Measurements from ENCODE around the gene KLF17.

Gene KLF17

DNA sequence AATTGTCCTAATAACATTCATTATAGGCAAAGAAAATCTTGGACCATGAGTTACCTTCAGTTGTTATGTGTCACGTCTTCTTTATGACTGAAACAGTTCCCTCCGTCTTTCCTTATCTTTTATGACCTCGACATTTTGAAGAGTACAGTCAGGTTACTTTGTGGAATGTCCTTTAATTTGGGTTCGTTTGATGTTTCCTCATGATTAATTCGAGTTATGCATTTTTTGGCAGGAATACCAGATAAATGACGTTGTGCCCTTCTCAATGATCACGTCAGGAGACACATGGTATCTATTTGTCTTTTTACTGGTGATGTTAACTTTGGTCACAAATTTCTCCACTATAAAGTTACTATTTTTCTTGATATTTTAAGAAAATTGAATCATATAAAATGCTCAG, 17.3 kb upstream of the KLF17 start:
- no peak overlapping the region for H4K8ac ChIP-seq (ENCODE audit: low read length)
- H2BK12ac ChIP-seq (ENCODE audit: low read length in 2 of 2) = no peak overlapping the region
- H4K91ac ChIP-seq (ENCODE audit: low read length) = no peak overlapping the region
- peaks cover 2% of the 10 kb centered on the region for H3K9me3 ChIP-seq (ENCODE audit: control insufficient read depth, low read length)
- H3K9ac ChIP-seq (ENCODE audit: low read length) = no peak overlapping the region
- H3K4me3 ChIP-seq (ENCODE audit: insufficient read depth in 1 of 2, low read depth in 1 of 2, low read length in 2 of 2) = no peak overlapping the region
- no peak overlapping the region for H2BK5ac ChIP-seq (ENCODE audit: low read depth, low read length, poor library complexity, severe bottlenecking)
- no peak overlapping the region for H3K18ac ChIP-seq (ENCODE audit: low read depth in 1 of 2, low read length in 2 of 2)
- no peaks in the 10 kb centered on the region for H3K79me1 ChIP-seq (replicated peaks; ENCODE audit: low read length, poor library complexity, severe bottlenecking)
- no peak overlapping the region for H3K14ac ChIP-seq (ENCODE audit: low read length in 2 of 2)
- H3K4me1 ChIP-seq (ENCODE audit: control insufficient read depth, insufficient read depth, low read depth, low read length) = no peaks in the 10 kb centered on the region
- H3K36me3 ChIP-seq (ENCODE audit: control insufficient read depth in 1 of 2, insufficient read depth in 2 of 2, low read depth in 1 of 2, low read length in 2 of 2) = peaks cover 0 to 4% of the 10 kb centered on the region in 2 experiments
- no peak for DNase-seq
- H2BK15ac ChIP-seq (ENCODE audit: low read depth, poor library complexity, severe bottlenecking) = no peak overlapping the region
- H2AK5ac ChIP-seq (ENCODE audit: low read length, severe bottlenecking) = no peak overlapping the region
- H3K4ac ChIP-seq (ENCODE audit: low read depth in 1 of 2, low read length in 2 of 2) = no peak overlapping the region
- H3K4me2 ChIP-seq (ENCODE audit: low read length, poor library complexity, severe bottlenecking) = no peak overlapping the region
- no peak overlapping the region for H3K27ac ChIP-seq (ENCODE audit: low read length, poor library complexity, severe bottlenecking)
- H2BK120ac ChIP-seq (ENCODE audit: low read depth, low read length) = no peak overlapping the region
- H3K27me3 ChIP-seq (ENCODE audit: control insufficient read depth in 1 of 2, insufficient read depth in 1 of 2, low read length in 2 of 2) = peaks cover 0 to 10% of the 10 kb centered on the region in 2 experiments
- H3K23ac ChIP-seq (ENCODE audit: low read length in 2 of 2) = no peak overlapping the region
- no peak overlapping the region for H2AFZ ChIP-seq (ENCODE audit: low read depth, low read length)
- 86% methylated on average over 6 of the region's 7 CpGs for WGBS

DNA sequence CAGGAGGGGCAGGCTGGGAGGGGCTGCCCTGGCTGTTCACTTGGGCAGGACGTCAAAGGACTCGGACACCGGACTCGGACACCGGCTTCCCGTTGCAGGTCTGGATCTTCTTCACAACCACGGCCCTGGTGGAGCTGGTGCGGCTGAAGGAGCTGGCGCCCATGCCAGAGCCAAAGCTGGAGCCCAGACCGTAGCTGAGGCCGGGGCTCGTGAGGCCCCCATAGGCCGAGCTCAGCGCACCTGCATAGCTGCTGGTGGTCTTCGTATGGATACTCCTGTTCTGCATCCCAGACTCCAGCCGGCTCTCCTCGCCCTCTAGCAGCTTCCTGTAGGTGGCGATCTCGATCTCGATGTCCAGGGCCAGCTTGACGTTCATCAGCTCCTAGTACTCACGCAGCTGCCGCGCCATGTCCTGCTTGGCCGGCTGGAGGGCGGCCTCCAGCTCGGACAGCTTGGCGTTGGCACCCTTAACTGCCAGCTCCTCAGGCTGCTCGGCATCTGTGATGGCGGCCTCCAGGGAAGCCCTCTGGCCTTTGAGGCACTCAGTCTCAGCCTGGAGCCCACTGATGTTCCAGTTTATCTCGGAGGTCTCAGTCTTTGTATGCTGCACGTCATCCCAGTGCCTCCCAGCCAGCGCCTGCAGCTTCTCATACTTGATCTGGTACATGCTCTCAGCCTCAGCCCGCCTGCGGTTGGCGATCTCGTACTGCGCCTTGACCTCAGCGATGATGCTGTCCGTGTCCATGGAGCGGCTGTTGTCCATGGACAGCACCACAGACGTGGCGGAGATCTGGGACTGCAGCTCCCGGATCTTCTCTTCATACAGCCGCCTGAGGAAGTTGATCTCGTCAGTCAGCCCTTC, 15.1 kb upstream of the KLF17 start:
- H3K23ac ChIP-seq (ENCODE audit: low read length in 2 of 2) = no peak overlapping the region
- no peaks in the 10 kb centered on the region for H3K79me1 ChIP-seq (replicated peaks; ENCODE audit: low read length, poor library complexity, severe bottlenecking)
- H2BK5ac ChIP-seq (ENCODE audit: low read depth, low read length, poor library complexity, severe bottlenecking) = no peak overlapping the region
- H3K9me3 ChIP-seq (ENCODE audit: control insufficient read depth, low read length) = no peaks in the 10 kb centered on the region
- peaks cover 0 to 4% of the 10 kb centered on the region in 2 experiments for H3K36me3 ChIP-seq (ENCODE audit: control insufficient read depth in 1 of 2, insufficient read depth in 2 of 2, low read depth in 1 of 2, low read length in 2 of 2)
- H2BK120ac ChIP-seq (ENCODE audit: low read depth, low read length) = no peak overlapping the region
- H2AK5ac ChIP-seq (ENCODE audit: low read length, severe bottlenecking) = no peak overlapping the region
- peaks cover 2% of the 10 kb centered on the region for H3K4me1 ChIP-seq (ENCODE audit: control insufficient read depth, insufficient read depth, low read depth, low read length)
- H3K9ac ChIP-seq (ENCODE audit: low read length) = no peak overlapping the region
- H3K14ac ChIP-seq (ENCODE audit: low read length in 2 of 2) = no peak overlapping the region
- no peak overlapping the region for H4K91ac ChIP-seq (ENCODE audit: low read length)
- no peak overlapping the region for H2BK15ac ChIP-seq (ENCODE audit: low read depth, poor library complexity, severe bottlenecking)
- H3K27ac ChIP-seq (ENCODE audit: low read length, poor library complexity, severe bottlenecking) = no peak overlapping the region
- no peak overlapping the region for H3K4ac ChIP-seq (ENCODE audit: low read depth in 1 of 2, low read length in 2 of 2)
- H2BK12ac ChIP-seq (ENCODE audit: low read length in 2 of 2) = no peak overlapping the region
- H3K4me3 ChIP-seq (ENCODE audit: insufficient read depth in 1 of 2, low read depth in 1 of 2, low read length in 2 of 2) = no peak overlapping the region
- H4K8ac ChIP-seq (ENCODE audit: low read length) = no peak overlapping the region
- DNase-seq = no peak
- no peak overlapping the region for H3K18ac ChIP-seq (ENCODE audit: low read depth in 1 of 2, low read length in 2 of 2)
- no peak overlapping the region for H3K4me2 ChIP-seq (ENCODE audit: low read length, poor library complexity, severe bottlenecking)
- WGBS = 81% methylated on average over 46 of the region's 46 CpGs
- peaks cover 0 to 14% of the 10 kb centered on the region in 2 experiments for H3K27me3 ChIP-seq (ENCODE audit: control insufficient read depth in 1 of 2, insufficient read depth in 1 of 2, low read length in 2 of 2)
- H2AFZ ChIP-seq (ENCODE audit: low read depth, low read length) = no peak overlapping the region

DNA sequence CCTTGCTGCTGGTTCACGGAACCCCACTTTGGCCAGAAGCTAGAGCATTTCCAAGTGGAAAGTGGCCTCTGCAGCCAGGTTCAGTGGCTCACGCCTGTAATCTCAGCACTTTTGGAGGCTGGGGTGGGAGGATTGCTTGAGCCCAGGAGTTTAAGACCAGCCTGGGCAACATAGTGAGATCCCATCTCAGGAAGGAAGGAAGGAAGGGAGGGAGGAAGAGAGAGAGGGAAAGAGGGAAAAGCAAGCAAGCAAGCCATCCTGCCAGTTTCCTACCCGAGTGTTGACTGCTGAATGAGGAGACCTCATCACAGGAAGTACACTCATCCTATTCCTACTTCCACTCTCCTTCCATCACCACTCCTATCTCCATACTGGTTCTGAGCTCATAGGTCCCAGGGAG, 12.8 kb upstream of the KLF17 start:
- Histone ChIP-seq H3K9me3 (ENCODE audit: control insufficient read depth, low read length) (no peaks in the 10 kb centered on the region), H2BK5ac (ENCODE audit: low read depth, low read length, poor library complexity, severe bottlenecking) (no peak overlapping the region), H3K27ac (ENCODE audit: low read length, poor library complexity, severe bottlenecking) (no peak overlapping the region), H4K91ac (ENCODE audit: low read length) (no peak overlapping the region), H3K23ac (ENCODE audit: low read length in 2 of 2) (no peak overlapping the region), H3K27me3 (ENCODE audit: control insufficient read depth in 1 of 2, insufficient read depth in 1 of 2, low read length in 2 of 2) (peaks cover 0 to 14% of the 10 kb centered on the region in 2 experiments), H3K4me1 (ENCODE audit: control insufficient read depth, insufficient read depth, low read depth, low read length) (peaks cover 2% of the 10 kb centered on the region), H2BK12ac (ENCODE audit: low read length in 2 of 2) (no peak overlapping the region), H2BK15ac (ENCODE audit: low read depth, poor library complexity, severe bottlenecking) (no peak overlapping the region), H3K4ac (ENCODE audit: low read depth in 1 of 2, low read length in 2 of 2) (no peak overlapping the region), H3K4me3 (ENCODE audit: insufficient read depth in 1 of 2, low read depth in 1 of 2, low read length in 2 of 2) (no peak overlapping the region), H3K36me3 (ENCODE audit: control insufficient read depth in 1 of 2, insufficient read depth in 2 of 2, low read depth in 1 of 2, low read length in 2 of 2) (peaks cover 0 to 4% of the 10 kb centered on the region in 2 experiments), H3K18ac (ENCODE audit: low read depth in 1 of 2, low read length in 2 of 2) (no peak overlapping the region), H3K79me1 (replicated peaks; ENCODE audit: low read length, poor library complexity, severe bottlenecking) (no peaks in the 10 kb centered on the region), H4K8ac (ENCODE audit: low read length) (no peak overlapping the region), H2AK5ac (ENCODE audit: low read length, severe bottlenecking) (no peak overlapping the region), H3K14ac (ENCODE audit: low read length in 2 of 2) (no peak overlapping the region), H3K4me2 (ENCODE audit: low read length, poor library complexity, severe bottlenecking) (no peak overlapping the region), H2BK120ac (ENCODE audit: low read depth, low read length) (no peak overlapping the region), H2AFZ (ENCODE audit: low read depth, low read length) (no peak overlapping the region), H3K9ac (ENCODE audit: low read length) (no peak overlapping the region)
- WGBS = 76% methylated on average over 3 of the region's 3 CpGs
- no peak for DNase-seq

DNA sequence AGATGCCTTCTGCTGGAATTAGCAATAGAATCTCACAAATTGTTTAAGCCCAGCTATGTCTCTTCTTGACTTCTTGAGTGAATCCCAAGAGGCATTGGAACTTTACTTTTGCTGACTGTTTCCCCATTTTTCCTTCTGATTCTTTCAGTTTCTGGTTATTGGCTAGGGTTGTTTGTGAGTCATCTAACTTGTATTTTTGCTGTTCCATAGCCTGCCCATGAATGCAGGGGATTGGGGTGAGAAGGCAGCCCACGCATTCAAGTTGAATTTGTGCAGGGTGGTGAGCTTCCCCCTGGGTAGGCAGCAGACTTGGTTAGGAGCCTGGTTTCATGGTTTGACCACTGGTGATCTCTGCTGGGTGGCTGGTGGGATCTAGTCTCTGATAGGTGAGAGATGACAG, 10.4 kb upstream of the KLF17 start:
- Histone ChIP-seq H2AFZ (ENCODE audit: low read depth, low read length) (no peak overlapping the region), H3K36me3 (ENCODE audit: control insufficient read depth in 1 of 2, insufficient read depth in 2 of 2, low read depth in 1 of 2, low read length in 2 of 2) (peaks cover 0 to 4% of the 10 kb centered on the region in 2 experiments), H2BK5ac (ENCODE audit: low read depth, low read length, poor library complexity, severe bottlenecking) (no peak overlapping the region), H2BK120ac (ENCODE audit: low read depth, low read length) (no peak overlapping the region), H3K4me1 (ENCODE audit: control insufficient read depth, insufficient read depth, low read depth, low read length) (peaks cover 2% of the 10 kb centered on the region), H3K9me3 (ENCODE audit: control insufficient read depth, low read length) (no peaks in the 10 kb centered on the region), H2BK12ac (ENCODE audit: low read length in 2 of 2) (no peak overlapping the region), H3K79me1 (replicated peaks; ENCODE audit: low read length, poor library complexity, severe bottlenecking) (no peaks in the 10 kb centered on the region), H3K18ac (ENCODE audit: low read depth in 1 of 2, low read length in 2 of 2) (no peak overlapping the region), H3K9ac (ENCODE audit: low read length) (no peak overlapping the region), H3K4me2 (ENCODE audit: low read length, poor library complexity, severe bottlenecking) (no peak overlapping the region), H3K23ac (ENCODE audit: low read length in 2 of 2) (no peak overlapping the region), H3K14ac (ENCODE audit: low read length in 2 of 2) (no peak overlapping the region), H2BK15ac (ENCODE audit: low read depth, poor library complexity, severe bottlenecking) (no peak overlapping the region), H4K91ac (ENCODE audit: low read length) (no peak overlapping the region), H3K27me3 (ENCODE audit: control insufficient read depth in 1 of 2, insufficient read depth in 1 of 2, low read length in 2 of 2) (peaks cover 0 to 19% of the 10 kb centered on the region in 2 experiments), H3K4ac (ENCODE audit: low read depth in 1 of 2, low read length in 2 of 2) (no peak overlapping the region), H3K27ac (ENCODE audit: low read length, poor library complexity, severe bottlenecking) (no peak overlapping the region), H2AK5ac (ENCODE audit: low read length, severe bottlenecking) (no peak overlapping the region), H4K8ac (ENCODE audit: low read length) (no peak overlapping the region), H3K4me3 (ENCODE audit: insufficient read depth in 1 of 2, low read depth in 1 of 2, low read length in 2 of 2) (peak overlapping the region in 1 of 2 experiments; percentile 9)
- DNase-seq = peak; percentile 6
- WGBS = 83% methylated on average over 1 of the region's 1 CpG

Data from mesenchymal stem cell (in vitro differentiated cells and primary cell).